ENCODE results near the gene UBQLN4. TPM values are rescaled to one million over a fixed set of nuclear protein-coding genes. Genes with fewer than 3 reads are reported as not detected.

UBQLN4 gene
- total and polyA plus RNA-seq, 7 donors = 36.8 to 73.9 (median 55.5) TPM

DNA sequence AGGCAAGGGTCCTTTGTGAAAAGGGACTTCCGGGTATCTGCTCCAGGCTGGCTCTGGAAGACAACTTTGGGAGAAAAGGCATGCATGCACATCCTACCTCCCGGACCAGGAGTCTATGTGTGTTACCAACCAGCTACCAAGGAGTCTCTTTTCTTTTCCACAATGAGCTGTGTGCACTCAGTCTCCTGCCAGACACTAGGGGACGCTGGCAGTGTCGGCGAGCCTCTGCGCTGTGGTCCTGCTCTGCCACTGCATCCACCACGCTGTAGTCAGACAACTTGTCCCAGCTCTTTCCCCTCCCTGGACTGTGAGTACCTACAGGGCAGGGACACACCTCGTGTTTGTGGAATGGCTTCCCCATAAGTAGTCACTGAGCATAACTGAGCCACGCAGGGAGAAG is 27.7 kb downstream of the UBQLN4 start:
- H3K4me3 ChIP-seq = no peak overlapping the region
- H3K27ac ChIP-seq = no peak overlapping the region
- H3K36me3 ChIP-seq (ENCODE audit: insufficient read depth in 1 of 2, low read depth in 1 of 2) = no peaks in the 10 kb centered on the region
- TF ChIP-seq, protein P1, sequence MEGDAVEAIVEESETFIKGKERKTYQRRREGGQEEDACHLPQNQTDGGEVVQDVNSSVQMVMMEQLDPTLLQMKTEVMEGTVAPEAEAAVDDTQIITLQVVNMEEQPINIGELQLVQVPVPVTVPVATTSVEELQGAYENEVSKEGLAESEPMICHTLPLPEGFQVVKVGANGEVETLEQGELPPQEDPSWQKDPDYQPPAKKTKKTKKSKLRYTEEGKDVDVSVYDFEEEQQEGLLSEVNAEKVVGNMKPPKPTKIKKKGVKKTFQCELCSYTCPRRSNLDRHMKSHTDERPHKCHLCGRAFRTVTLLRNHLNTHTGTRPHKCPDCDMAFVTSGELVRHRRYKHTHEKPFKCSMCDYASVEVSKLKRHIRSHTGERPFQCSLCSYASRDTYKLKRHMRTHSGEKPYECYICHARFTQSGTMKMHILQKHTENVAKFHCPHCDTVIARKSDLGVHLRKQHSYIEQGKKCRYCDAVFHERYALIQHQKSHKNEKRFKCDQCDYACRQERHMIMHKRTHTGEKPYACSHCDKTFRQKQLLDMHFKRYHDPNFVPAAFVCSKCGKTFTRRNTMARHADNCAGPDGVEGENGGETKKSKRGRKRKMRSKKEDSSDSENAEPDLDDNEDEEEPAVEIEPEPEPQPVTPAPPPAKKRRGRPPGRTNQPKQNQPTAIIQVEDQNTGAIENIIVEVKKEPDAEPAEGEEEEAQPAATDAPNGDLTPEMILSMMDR (IDR thresholded peaks at IDR 0.05) = peak; percentile 6
- H3K4me1 ChIP-seq = peaks cover 4% of the 10 kb centered on the region
- intact Hi-C loops (cut with DNase I) = no loop called here
- DNase-seq (no peak), ATAC-seq (peak in 3 of 4 donors; percentile 39 to 73 (median 46))
- no peaks in the 10 kb centered on the region for H3K27me3 ChIP-seq (ENCODE audit: insufficient read depth in 3 of 3, low read length in 2 of 3)
- whole genome bisulfite sequencing, 3 donors = 12 to 18% (median 16%) methylated on average over 9 of the region's 9 CpGs
- no peaks in the 10 kb centered on the region for H3K9me3 ChIP-seq

DNA sequence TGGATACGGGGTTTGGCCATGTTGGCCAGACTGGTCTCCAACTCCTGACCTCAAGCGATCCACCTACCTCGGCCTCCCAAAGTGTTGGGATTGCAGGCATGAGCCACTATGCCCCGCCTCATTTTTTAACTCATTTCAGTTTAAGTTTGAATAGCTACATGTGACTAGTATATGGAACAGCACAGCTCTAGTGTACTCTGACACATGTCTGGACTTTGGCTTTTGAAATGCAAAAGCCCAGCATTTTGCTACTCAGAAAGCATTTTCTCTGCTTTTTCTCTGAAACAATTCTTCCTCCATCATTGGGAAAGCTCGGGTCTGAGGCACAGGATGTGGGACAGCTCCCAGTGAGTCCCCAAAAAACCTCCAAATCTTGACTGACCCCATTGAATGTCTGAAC is 28.8 kb downstream of the UBQLN4 start:
- Histone ChIP-seq H3K9me3 (no peaks in the 10 kb centered on the region), H3K4me3 (no peak overlapping the region), H3K27ac (no peak overlapping the region), H3K4me1 (peaks cover 6% of the 10 kb centered on the region), H3K36me3 (ENCODE audit: insufficient read depth in 1 of 2, low read depth in 1 of 2) (no peaks in the 10 kb centered on the region), H3K27me3 (ENCODE audit: insufficient read depth in 3 of 3, low read length in 2 of 3) (no peaks in the 10 kb centered on the region)
- intact Hi-C loops (cut with DNase I) = no loop called here
- 80 to 85% (median 83%) methylated on average over 5 of the region's 5 CpGs for WGBS, 3 donors
- no peak for DNase-seq
- TF ChIP-seq, protein P1 (IDR thresholded peaks at IDR 0.05) = no peak
- ATAC-seq = no peak

DNA sequence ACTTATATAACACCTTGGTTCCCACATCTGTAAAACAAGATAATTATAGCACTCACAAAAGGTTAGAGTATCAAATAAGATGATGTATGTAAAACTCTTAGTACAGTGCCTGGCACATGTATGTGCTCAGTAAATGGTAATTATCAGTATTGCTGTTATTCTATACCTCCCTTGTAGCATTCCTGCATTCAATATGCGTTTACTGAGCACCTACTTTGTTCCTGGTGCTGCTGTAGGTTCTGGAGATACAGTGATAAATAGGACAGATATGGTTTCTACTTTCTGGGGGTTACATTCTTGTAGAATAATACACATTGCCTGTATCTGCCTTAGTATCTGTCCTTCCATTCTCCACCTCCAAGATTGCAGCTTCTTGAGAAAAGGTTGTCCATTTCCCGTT is 31.6 kb downstream of the UBQLN4 start:
- no peak overlapping the region for H3K27ac ChIP-seq
- 72 to 74% (median 73%) methylated on average over 2 of the region's 2 CpGs for WGBS, 3 donors
- intact Hi-C loops (cut with DNase I) = no loop called here
- peaks cover 3 to 26% of the 10 kb centered on the region in 2 donors for H3K36me3 ChIP-seq (ENCODE audit: insufficient read depth in 1 of 2, low read depth in 1 of 2)
- TF ChIP-seq, protein P1 (IDR thresholded peaks at IDR 0.05) = no peak
- H3K9me3 ChIP-seq = no peaks in the 10 kb centered on the region
- ATAC-seq = no peak
- H3K27me3 ChIP-seq (ENCODE audit: insufficient read depth in 3 of 3, low read length in 2 of 3) = no peaks in the 10 kb centered on the region
- H3K4me3 ChIP-seq = no peak overlapping the region
- no peak for DNase-seq
- peaks cover 12% of the 10 kb centered on the region for H3K4me1 ChIP-seq

DNA sequence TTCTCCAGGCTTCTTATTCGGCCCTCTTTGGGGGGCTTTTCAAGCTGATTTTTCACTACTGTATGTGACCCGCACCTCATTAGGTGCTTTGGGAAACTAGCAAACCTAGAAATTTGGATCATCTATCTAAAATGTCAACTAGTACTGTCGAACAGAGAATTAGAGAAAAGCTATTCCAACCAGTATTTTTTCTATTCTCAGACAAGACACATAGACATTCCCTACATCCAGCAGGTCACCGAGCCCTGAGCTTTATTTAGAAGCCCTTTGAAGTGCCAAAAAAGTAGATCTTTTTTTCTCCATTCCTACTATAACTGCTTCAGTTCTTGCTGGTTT is 32.5 kb downstream of the UBQLN4 start:
- TF ChIP-seq, protein P1 (IDR thresholded peaks at IDR 0.05) = no peak
- WGBS, 3 donors = 2 to 5% (median 3%) methylated on average over 4 of the region's 4 CpGs
- peak overlapping the region; percentile 87 for H3K4me3 ChIP-seq
- no peak for DNase-seq
- peaks cover 12% of the 10 kb centered on the region for H3K4me1 ChIP-seq
- peak overlapping the region; percentile 88 for H3K27ac ChIP-seq
- intact Hi-C loops (cut with DNase I) = no loop called here
- no peaks in the 10 kb centered on the region for H3K9me3 ChIP-seq
- ATAC-seq = peak in 1 of 4 donors; percentile 2
- peaks cover 3 to 35% of the 10 kb centered on the region in 2 donors for H3K36me3 ChIP-seq (ENCODE audit: insufficient read depth in 1 of 2, low read depth in 1 of 2)
- no peaks in the 10 kb centered on the region for H3K27me3 ChIP-seq (ENCODE audit: insufficient read depth in 3 of 3, low read length in 2 of 3)
